Activated CD4-positive, alpha-beta T cell treated with anti-CD3 and anti-CD28 coated beads, Interleukin-2, amount 50 U/mL, for 48 hours (primary cell): ENCODE measurements around the gene SUSD2.
"Not testable (repeated sequence)": the region's sequence is repeated elsewhere in the genome, so short reads cannot be mapped to it uniquely, and the experiment has no call there.

ENCODE experiments used
- DNase-seq, 2 experiments: peaks; one replicate each; pipeline ENCODE4 v3.0.0-alpha.2; 2020

Gene SUSD2

DNA sequence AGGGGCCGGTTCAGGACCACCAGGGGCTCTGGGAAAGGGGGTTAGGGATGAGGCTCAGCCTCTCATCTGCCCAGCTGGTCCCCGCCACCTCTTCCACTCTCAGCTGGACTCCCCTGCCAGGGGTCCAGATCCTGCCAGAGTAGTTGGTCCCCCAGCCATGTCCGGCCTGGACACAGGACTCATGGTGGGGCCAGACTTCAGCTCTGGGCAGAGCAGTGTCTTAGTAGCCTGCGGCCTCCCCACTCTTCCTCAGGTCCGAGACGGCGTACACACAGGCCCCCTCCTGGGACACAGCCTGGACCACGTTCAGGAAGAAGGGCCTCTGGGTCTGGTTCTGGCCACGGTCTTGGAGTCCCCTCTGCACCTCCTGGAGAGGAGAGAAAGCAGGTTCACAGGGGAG is 38.5 kb downstream of the SUSD2 start:
- no peak for DNase-seq

- no peak for DNase-seq
These were observed 43.2 kb downstream of the SUSD2 start for GRCh38 chr22:24224468-24224867.

DNA sequence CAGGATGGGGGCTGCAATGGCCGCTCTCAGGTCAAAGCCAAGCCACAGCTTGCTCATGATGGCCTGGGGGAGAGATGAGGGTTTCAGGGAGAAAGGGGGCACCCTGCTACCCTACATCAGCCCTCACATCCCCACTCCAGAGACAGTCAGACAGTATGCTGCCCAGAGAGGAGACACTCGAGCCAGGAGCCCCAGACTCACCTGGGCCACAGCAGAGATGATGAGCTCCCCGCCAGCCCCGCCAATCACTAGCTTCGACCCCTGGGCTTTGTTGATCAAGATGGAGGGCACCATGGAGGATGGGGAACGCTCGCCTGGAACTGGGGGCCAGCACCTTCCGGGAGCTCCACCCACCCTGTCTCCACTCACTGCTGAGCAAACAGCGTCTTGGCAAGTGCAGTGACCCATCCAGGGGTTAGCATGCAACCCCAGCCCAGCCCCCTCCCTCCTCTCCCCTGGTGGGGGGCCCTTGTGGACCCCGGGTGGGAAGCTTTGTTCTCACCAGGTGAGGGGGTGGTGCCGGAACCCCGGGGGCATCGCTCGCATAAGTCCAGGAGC is 43.8 kb downstream of the SUSD2 start:
- no peak for DNase-seq

- DNase-seq, result no peak
These were observed 44.7 kb downstream of the SUSD2 start for GRCh38 chr22:24225951-24226350.

- peak; percentile 77 to 83 for DNase-seq
These were observed 49.8 kb downstream of the SUSD2 start for GRCh38 chr22:24230911-24231656.

GRCh38 chr22:24231706-24232105 is 50.4 kb downstream of the SUSD2 start:
- DNase-seq, result no peak

DNA sequence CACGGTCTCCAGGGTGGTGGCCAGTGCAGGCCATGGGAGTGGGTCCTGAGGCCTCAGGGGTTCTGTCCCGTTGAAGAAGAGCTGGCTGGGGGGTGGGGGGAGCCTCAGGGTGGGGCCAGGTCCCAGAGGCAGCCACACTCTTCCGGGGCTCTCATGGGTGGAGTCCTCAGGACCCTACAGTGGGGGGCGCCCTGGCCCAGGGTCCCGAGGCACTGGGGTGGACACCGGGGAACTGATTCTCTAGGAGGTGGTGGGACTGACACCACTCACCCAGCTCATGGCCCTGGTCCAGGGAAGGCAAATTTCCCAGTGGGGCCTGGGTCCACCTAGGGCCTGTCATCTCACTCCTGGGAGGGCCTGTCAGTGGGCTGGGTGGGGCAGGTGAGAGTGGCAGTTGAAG is 50.8 kb downstream of the SUSD2 start:
- no peak for DNase-seq

- DNase-seq, result no peak
These were observed 51.4 kb downstream of the SUSD2 start for GRCh38 chr22:24232725-24233124.

- no peak for DNase-seq
These were observed 51.9 kb downstream of the SUSD2 start for GRCh38 chr22:24233235-24233634.

- DNase-seq, result no peak
These were observed 52.5 kb downstream of the SUSD2 start for GRCh38 chr22:24233816-24234215.

DNA sequence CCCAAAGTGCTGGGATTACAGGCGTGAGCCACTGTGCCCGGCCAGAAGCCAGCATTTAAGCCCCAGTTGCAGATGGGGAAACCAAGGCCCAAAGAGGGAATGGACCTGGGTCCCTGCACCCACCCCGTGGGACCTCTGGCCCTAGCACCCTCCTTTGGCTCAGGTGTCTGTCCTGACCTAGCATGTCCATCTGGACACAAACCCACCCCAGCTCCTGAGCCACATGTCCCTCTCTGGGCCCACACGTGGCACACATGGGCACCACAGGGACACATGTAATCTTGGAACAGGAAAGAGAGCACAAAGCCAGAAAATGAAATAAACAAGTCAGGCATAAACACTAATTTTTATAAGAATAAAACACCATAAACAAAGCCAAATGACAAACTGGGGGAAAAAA is 54.0 kb downstream of the SUSD2 start:
- no peak for DNase-seq

GRCh38 chr22:24236656-24237055 is 55.4 kb downstream of the SUSD2 start:
- no peak for DNase-seq

- DNase-seq, result not testable (repeated sequence)
These were observed 56.9 kb downstream of the SUSD2 start for GRCh38 chr22:24238101-24238694.
